Activated T-cell treated with anti-CD3 and anti-CD28 coated beads, Interleukin-2, amount 50 U/mL, for 1 hour (primary cell): ENCODE data around the gene IL31RA.
"Not testable (repeated sequence)": the region's sequence is repeated elsewhere in the genome, so short reads cannot be mapped to it uniquely, and the experiment has no call there.

Experiments
- DNase-seq: peaks from one replicate; pipeline ENCODE4 v3.0.0-alpha.2; 2020

Gene IL31RA

DNA sequence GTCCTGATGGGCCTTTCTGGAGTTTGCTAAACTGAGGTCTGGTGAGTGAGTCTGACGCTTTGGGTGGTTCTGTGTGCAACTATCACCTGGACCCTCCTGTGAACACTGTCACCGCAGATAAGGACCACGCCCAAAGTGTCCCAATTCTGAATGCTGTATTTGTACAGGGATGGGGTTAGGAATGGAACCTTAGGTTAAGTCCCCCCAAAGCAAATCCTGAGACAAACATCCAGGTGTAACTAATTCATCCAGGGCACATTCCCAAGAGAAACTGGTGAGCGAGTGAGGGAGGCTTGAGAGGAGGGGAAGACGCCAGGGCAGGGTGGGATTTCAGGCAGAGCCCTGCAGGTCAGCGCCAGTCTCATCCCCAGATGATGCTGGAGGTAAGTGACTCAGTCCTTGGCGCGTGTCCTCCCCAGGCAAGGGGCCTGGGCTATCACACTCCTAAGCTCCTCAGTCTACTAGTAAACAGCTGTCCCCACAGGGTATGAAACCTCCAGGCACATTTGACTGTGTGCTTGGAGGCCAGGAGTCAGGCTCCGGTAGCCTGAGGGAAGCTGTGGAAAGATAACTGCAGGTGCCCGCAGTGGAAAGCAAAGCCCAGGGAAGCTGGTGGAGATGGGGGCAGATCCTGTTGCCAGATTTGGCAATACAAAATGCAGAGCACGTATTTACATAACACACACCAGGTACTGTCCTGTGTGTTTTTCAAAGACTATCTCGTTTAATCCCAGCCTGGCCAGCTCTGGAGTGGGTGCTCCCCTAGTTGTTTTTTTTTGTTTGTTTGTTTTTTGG, 76.9 kb downstream of the IL31RA start:
- DNase-seq, result no peak

DNA sequence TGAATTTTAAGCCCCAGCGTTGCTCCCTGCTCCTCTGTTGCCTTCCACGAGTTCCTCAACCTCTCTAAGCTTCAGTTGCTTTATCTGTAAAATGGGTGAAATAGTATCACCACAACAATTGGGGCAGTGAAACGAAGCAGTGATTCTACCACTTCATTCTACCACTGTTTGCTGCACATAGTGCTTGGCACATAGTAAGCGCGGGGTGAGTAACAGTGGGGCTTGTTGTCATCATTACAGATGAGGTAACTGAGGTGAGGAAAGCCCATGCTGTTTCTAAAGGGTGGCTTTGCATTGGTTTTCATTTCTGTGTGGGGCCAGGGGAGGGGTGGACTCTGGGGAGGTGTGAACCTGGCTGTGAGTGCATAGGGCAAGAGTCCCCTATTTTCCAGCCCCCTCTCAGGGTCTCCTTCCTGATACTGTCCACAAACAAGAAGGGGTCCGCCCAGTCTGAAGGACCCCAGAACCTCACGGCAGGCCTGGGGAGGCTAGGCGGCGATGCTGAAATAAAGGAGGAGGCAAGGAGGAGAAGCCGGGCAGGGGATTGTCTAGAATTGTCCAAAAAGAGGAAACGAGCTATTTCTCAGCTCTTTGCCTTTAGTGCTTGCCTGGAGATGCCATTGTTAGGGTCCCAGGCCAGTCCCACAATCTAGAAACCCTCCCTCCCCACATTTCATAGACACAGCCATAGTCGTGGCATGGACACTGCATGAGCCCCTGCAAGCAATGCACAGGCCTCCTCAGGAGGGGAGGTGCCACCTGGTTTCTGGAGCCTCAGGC, 78.1 kb downstream of the IL31RA start:
- no peak for DNase-seq

DNA sequence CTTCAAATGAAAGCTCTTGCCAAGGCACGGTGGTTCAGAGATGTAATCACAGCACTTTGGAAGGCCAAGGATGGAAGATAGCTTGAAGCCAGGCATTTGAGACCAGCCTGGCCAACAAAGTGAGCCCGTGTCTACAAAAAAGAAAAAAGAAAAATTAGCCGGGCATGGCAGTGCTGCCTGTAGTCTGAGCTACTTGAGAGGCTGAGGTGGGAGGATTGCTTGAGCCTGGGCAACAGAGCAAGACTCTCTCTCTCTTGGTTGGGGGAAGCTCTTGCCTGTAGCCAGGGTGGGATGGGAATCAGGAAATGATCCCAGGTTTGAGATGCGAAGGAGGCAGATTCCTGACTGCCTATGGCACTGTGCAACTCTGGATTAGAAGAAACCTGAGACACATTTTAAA, 81.5 kb downstream of the IL31RA start:
- no peak for DNase-seq

- DNase-seq, result no peak
Observed at GRCh38 chr5:55933377-55934114, 82.4 kb downstream of the IL31RA start.

- no peak for DNase-seq
Observed at GRCh38 chr5:55934115-55934613, 83.0 kb downstream of the IL31RA start.

GRCh38 chr5:55934720-55935119, 83.6 kb downstream of the IL31RA start:
- DNase-seq, result no peak

DNA sequence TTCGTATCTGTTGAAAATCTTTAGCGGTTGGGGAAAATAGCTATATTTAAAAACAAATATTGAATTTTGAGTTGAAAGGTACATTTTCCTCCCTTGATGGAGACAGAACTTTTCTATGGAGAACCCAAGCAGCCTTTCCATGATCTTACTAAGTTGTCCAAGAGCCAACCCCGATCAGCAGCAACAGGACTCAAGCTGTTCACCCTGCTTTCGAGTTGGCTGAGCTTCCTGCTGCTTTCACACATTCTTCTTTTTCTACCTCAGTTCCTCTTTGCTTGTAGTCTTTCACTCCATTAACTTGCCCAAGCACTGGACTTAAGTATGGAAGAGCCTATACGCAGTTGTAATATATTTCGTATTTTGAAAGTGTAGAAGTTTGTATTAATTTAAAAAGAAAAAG, 84.2 kb downstream of the IL31RA start:
- no peak for DNase-seq

DNA sequence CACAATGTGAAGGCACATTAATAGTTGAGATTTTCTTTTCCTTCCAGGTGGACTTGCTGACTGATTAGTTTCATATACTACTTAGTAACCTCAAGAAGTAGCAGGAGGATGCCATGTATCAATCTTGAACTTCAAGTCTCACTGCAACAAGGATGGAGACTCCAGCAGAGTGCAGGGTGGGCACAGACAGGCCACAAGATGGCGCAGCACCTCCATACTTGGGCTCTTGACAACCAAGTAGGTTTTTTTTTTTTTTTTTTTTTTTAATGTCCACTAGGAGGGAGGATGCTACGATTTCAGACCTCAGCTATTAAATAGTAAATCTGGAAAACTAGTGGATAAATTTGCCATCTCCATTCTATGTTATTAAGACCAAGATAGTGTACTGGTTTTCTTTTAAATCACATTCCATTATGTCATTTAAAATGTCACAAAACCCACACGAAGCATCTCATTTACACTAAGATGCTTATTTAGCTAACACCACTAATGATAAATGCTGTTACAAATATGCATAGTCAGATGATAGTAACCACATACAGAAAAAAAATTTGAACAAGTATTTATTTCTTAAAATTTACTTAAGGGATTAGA, 85.0 kb downstream of the IL31RA start:
- peak; percentile 76 for DNase-seq

GRCh38 chr5:55937598-55937997, 86.4 kb downstream of the IL31RA start:
- DNase-seq, result not testable (repeated sequence)

- DNase-seq, result not testable (repeated sequence)
Observed at GRCh38 chr5:55941154-55941553, 90.0 kb downstream of the IL31RA start.

DNA sequence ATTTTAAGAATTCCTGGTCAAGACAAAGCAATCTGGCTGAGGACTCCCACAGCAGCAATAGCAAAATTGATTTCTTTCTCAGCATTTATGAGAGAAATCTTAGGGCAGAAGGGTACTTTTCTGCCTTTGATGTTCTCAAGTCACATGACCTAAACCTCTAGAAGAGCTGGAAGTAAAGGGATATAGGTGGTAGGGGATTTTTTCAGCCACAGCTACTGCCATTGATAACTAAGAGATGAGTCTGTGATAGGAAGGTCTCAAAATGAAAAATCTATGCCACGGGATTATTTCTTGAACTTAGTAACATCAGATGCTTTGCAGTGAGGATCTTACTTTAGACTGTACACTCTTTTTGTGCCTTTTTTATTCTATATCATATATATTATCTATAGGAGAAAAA, 108.1 kb downstream of the IL31RA start:
- DNase-seq, result no peak

DNA sequence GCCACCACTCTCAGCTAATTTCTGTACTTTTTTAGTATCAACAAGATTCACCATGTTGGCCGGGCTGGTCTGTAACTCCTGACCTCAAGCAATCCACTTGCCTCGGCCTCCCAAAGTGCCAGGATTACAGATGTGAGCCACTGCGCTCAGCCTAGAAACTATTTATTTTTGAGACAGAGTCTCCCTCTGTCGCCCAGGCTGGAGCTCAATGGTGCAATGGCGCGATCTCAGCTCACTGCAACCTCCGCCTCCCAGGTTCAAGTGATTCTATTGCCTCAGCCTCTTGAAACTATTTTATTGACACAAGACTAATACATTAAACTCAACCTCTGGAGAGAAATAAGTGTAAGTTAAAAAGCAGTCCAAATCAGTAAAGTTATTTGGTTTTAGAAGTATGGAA, 109.6 kb downstream of the IL31RA start:
- DNase-seq, result no peak

DNA sequence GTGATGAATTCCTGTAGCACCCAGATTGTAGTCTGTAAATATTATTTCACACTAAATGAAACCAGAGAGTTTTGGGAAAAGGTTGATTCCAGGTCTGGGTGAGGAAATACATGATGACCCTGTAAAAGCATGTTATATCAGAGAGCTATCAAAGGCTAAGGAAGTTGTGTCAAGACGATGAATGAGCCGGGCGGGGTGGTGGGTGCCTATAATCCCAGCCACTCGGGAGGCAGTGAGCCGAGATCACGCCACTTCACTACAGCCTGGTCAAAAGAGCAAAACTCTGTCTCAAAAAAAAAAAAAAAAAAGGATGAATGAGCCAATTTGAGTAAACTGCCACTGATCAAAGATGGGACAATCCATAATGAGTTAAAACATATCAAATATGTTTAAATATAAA, 114.4 kb downstream of the IL31RA start:
- DNase-seq, result no peak

DNA sequence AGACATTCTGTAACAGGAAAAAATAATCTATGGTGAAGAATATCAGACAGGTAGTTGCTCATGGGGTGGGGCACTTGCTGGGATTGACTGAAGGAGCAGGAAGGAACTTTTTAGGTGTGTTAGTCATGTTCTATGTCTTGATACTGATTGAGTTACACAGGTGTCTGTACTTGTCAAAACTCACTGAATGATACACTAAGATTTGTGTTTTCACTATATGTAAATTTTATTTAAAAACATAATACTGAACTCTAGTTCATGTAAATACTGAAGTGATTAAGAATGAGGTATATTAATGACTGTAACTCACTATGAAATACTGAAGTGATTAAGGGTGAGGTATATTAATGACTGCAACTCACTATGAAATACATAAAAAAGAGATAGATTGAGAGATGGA, 115.1 kb downstream of the IL31RA start:
- no peak for DNase-seq

GRCh38 chr5:55969956-55970355, 118.8 kb downstream of the IL31RA start:
- no peak for DNase-seq
